HCT116 (cell line): ENCODE measurements around the gene EXOSC1. TPM values are rescaled to one million over a fixed set of nuclear protein-coding genes. Genes with fewer than 3 reads are reported as not detected.
"Not testable (repeated sequence)": the region's sequence is repeated elsewhere in the genome, so short reads cannot be mapped to it uniquely, and the experiment has no call there.

Experiments
- ATAC-seq: fragments of 200-7000 bp; cut with Tn5 transposase; 2 replicates; pipeline ENCODE4 v1.9.1; 2020; ENCODE audit warnings: mild to moderate bottlenecking, moderate library complexity
- BruUV-seq: library from RNA; stranded (reverse); fragments of 400-500 nt; replicated peaks from 2 replicates; lab custom pipeline; 2021; lab: Mats Ljungman, UMichigan
- CTCF ChIA-PET: fragments of 300-600 bp; sonication (Branson Sonifier 250); formaldehyde crosslinking; loops from one replicate; lab custom pipeline; 2021; ENCODE audit warnings: antibody characterized with exemption; lab: Charles Lee
- POLR2A ChIA-PET: fragments of 300-600, 350-600 bp; sonication (Branson Sonifier 250); formaldehyde crosslinking; loops from one replicate; lab custom pipeline; 2021; ENCODE audit warnings: antibody characterized with exemption; lab: Charles Lee
- RAD21 ChIA-PET, 2 experiments: fragments of 300-600 bp; sonication (Branson Sonifier 250); formaldehyde crosslinking; loops; one replicate each; lab custom pipeline; 2023; ENCODE audit warnings: low total read pairs in 2 of 2; ENCODE audit not compliant: uncharacterized antibody in 2 of 2, unreplicated experiment in 2 of 2, low non-redundant PET in 1 of 2; lab: Charles Lee
- DNase-seq: peaks from one replicate; pipeline ENCODE4 v3.0.0-alpha.2; 2010; ENCODE audit warnings: low read depth, low spot score
- H2AFZ ChIP-seq: fragments of 200-600 bp; shearing (Covaris generic), sonication (generic); 2 replicates; pipeline ENCODE4 v1.6.1; 2017; ENCODE audit warnings: low read depth, mixed run types, mixed read lengths, antibody characterized with exemption, low read length; ENCODE audit not compliant: poor library complexity, severe bottlenecking
- H3K27ac ChIP-seq: 2 replicates; pipeline ENCODE4 v1.5.1; 2012; ENCODE audit warnings: low read depth, low read length
- H3K27me3 ChIP-seq: fragments of 200-600 bp; sonication (generic); 2 replicates; pipeline ENCODE4 v1.6.1; 2016; ENCODE audit warnings: mixed run types, low read length, mixed read lengths; ENCODE audit not compliant: insufficient read depth
- H3K36me3 ChIP-seq, 2 experiments: fragments of 200-500 bp in 1 of 2; fragments of 200-600 bp in 1 of 2; sonication (Bioruptor generic) in 1 of 2; sonication (generic) in 1 of 2; 2 replicates each; pipeline versions ENCODE4 v1.5.1 to v1.6.1; 2014 to 2016; ENCODE audit warnings: low read length in 2 of 2, inconsistent platforms in 1 of 2, mixed read lengths in 1 of 2, mixed run types in 1 of 2; ENCODE audit not compliant: insufficient read depth in 2 of 2, control insufficient read depth in 1 of 2
- H3K4me1 ChIP-seq, 2 experiments: fragments of 200-600 bp in 1 of 2; sonication (generic) in 1 of 2; 2 replicates each; pipeline versions ENCODE4 v1.5.1 to v1.6.1; 2012 to 2017; ENCODE audit warnings: low read length in 2 of 2, inconsistent platforms in 1 of 2, mild to moderate bottlenecking in 1 of 2, mixed read lengths in 1 of 2, mixed run types in 1 of 2, moderate library complexity in 1 of 2; ENCODE audit not compliant: insufficient read depth in 2 of 2, control insufficient read depth in 1 of 2
- H3K4me2 ChIP-seq: fragments of 200-600 bp; sonication (generic); 2 replicates; pipeline ENCODE4 v1.6.1; 2017; ENCODE audit warnings: mixed run types, low read length, mixed read lengths
- H3K4me3 ChIP-seq, 2 experiments: fragments of 200-600 bp in 1 of 2; sonication (generic) in 1 of 2; replicated peaks in 1 of 2; 2 replicates each; pipeline ENCODE4 v1.5.1; 2011 to 2016; ENCODE audit warnings: low read length in 2 of 2, control low read depth in 1 of 2, low read depth in 1 of 2, mild to moderate bottlenecking in 1 of 2, mixed read lengths in 1 of 2, mixed run types in 1 of 2
- H3K79me2 ChIP-seq: fragments of 200-600 bp; sonication (generic); 2 replicates; pipeline ENCODE4 v1.6.1; 2017; ENCODE audit warnings: mild to moderate bottlenecking, mixed run types, low read length, moderate library complexity, mixed read lengths; ENCODE audit not compliant: insufficient read depth
- H3K9ac ChIP-seq: fragments of 200-600 bp; sonication (generic); 2 replicates; pipeline ENCODE4 v1.6.1; 2016; ENCODE audit warnings: low read length, mixed read lengths
- H3K9me2 ChIP-seq: fragments of 200-600 bp; sonication (generic), shearing (Covaris generic); 2 replicates; pipeline ENCODE4 v1.6.1; 2017; ENCODE audit warnings: mixed run types, mild to moderate bottlenecking, moderate library complexity; ENCODE audit not compliant: insufficient read depth
- H3K9me3 ChIP-seq, 2 experiments: fragments of 200-500 bp in 1 of 2; fragments of 200-600 bp in 1 of 2; sonication (Bioruptor generic) in 1 of 2; sonication (generic) in 1 of 2; 2 replicates each; pipeline ENCODE4 v1.6.1; 2014 to 2017; ENCODE audit warnings: low read length in 2 of 2, mixed read lengths in 2 of 2, inconsistent platforms in 1 of 2, low read depth in 1 of 2, mild to moderate bottlenecking in 1 of 2, mixed run types in 1 of 2, moderate library complexity in 1 of 2; ENCODE audit not compliant: control insufficient read depth in 1 of 2, insufficient read depth in 1 of 2
- H4K20me1 ChIP-seq: fragments of 200-600 bp; sonication (generic), shearing (Covaris generic); 2 replicates; pipeline ENCODE4 v1.6.1; 2017; ENCODE audit warnings: mixed run types, mild to moderate bottlenecking, moderate library complexity; ENCODE audit not compliant: insufficient read depth
- CEBPB ChIP-seq: IDR thresholded peaks from 2 replicates; pipeline ENCODE4 v1.6.1; 2012; ENCODE audit warnings: low read depth
- CTCF ChIP-seq, 3 experiments: fragments of 200-600 bp in 1 of 3; sonication (generic) in 1 of 3; IDR thresholded peaks in 2 of 3; conservative IDR thresholded peaks in 1 of 3; 2 replicates each; pipeline ENCODE4 v1.5.1; 2012 to 2017; ENCODE audit warnings: low read depth in 2 of 3, low read length in 2 of 3, antibody characterized with exemption in 1 of 3, borderline replicate concordance in 1 of 3, control low read depth in 1 of 3, mild to moderate bottlenecking in 1 of 3, mixed read lengths in 1 of 3, mixed run types in 1 of 3, moderate library complexity in 1 of 3; ENCODE audit not compliant: insufficient read depth in 1 of 3
- SRF ChIP-seq: IDR thresholded peaks from 2 replicates; pipeline ENCODE4 v1.6.1; 2012; ENCODE audit warnings: low read depth
- intact Hi-C: fragments of 100-400 bp; cut with micrococcal nuclease; formaldehyde crosslinking; loops from 2 replicates; pipeline ENCODE4 v1.10.0; 2022
- total RNA-seq: library from RNA; stranded (reverse); gene quantifications from one replicate; pipeline ENCODE4 v1.2.1, GENCODE V29; 2021; ENCODE audit not compliant: unreplicated experiment

EXOSC1 gene
- total RNA-seq, 1 experiment from 2014 or later: 38.9 TPM

DNA sequence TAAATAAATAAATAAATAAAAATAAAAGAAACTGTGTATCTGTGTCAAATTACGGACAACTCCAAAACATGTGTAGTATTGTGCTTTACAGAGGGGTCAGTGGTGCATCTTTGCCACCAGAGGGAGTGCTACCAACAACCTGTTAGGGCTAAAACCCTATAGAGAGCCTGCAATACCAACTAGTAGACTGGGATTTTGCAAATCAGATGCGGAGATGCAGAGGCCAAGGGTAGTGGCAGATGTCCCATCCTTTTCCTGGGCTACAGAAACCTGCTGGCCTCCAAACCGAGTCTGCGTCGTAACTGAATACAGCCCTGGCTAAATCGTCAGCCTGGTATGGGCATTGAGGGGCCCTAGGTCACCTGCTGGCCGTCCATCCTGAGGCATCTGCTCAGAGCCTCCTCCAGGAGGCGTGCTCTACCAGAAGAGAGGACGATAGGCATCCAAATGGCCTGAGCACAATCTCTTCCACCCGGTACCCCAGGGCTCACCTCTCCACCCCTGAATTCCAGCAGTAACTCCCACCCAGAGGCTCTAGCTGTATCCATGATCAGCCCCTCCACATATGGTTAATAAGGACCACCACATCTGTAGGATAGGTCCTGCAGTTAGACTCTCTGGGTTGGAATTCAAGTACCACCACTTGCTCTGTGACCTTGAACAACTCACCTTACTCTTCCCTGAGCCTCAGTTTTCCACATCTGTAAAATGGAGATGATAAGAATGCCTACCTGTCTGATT, 38.4 kb downstream of the EXOSC1 start (continued):
- TF ChIP-seq CTCF (IDR thresholded peaks at IDR 0.05 in 2 of 3, conservative IDR thresholded peaks at IDR 0.05 in 1 of 3; ENCODE audit: borderline replicate concordance in 1 of 3, insufficient read depth in 1 of 3, low read depth in 2 of 3, low read length in 2 of 3): peak; percentile 76 to 97 (median 80)
- peak; percentile 79 for TF ChIP-seq SRF
- TF ChIP-seq CEBPB: no peak
- TF ChIP-seq, all 23 proteins: peak for 6

GRCh38 chr10:97406483-97406882, 39.3 kb downstream of the EXOSC1 start:
- H3K79me2 ChIP-seq, H3K9me3 ChIP-seq, RAD21 ChIA-PET, H3K27me3 ChIP-seq, DNase-seq, H3K9me2 ChIP-seq, POLR2A ChIA-PET, H3K36me3 ChIP-seq, H3K27ac ChIP-seq, BruUV-seq, H3K4me3 ChIP-seq, ATAC-seq, H3K9ac ChIP-seq, H4K20me1 ChIP-seq: not testable (repeated sequence)
- peak overlapping the region; percentile 83 for H3K4me2 ChIP-seq
- CTCF ChIA-PET: interaction anchor here (1.0 kb wide), 1 partner anchor 206 kb away, joined by 3 read pairs; no protein-coding TSS in a partner anchor
- H3K4me1 ChIP-seq: peaks cover 8 to 41% of the 10 kb centered on the region in 2 experiments; a peak in 3 of 4 replicates
- intact Hi-C loops: loop anchor here (2.0 kb wide), 1 partner anchor 146 kb away; no protein-coding TSS in a partner anchor
- peak overlapping the region; percentile 9 for H2AFZ ChIP-seq
